ENCODE results near the gene UBE2M. TPM values are rescaled to one million over a fixed set of nuclear protein-coding genes. Genes with fewer than 3 reads are reported as not detected.

The UBE2M gene
- total RNA-seq, 1 experiment from 2014 or later, result 127 TPM

- no peak overlapping the region for H3K27ac ChIP-seq (ENCODE audit: insufficient read length, low read depth, low read length)
- no peak overlapping the region for H4K5ac ChIP-seq (ENCODE audit: insufficient read length, low read depth, low read length)
- no peak overlapping the region for H3K9ac ChIP-seq (ENCODE audit: extremely low read depth, insufficient read length, low read length)
- H3K27me3 Mint-ChIP-seq (ENCODE audit: low read depth), result no peaks in the 10 kb centered on the region; the same call in 1 of the 2 replicates
- H3K18ac ChIP-seq (ENCODE audit: insufficient read length, low read depth, low read length), result no peak overlapping the region
- no peak overlapping the region for H2BK12ac ChIP-seq (ENCODE audit: insufficient read length, low read depth, low read length)
- H2BK120ac ChIP-seq (ENCODE audit: low read depth, low read length, poor library complexity, severe bottlenecking), result no peak overlapping the region
- H3K14ac ChIP-seq (ENCODE audit: insufficient read depth, low read length), result no peak overlapping the region
- H3K4me1 ChIP-seq (ENCODE audit: insufficient read depth, low read length), result peaks cover 4% of the 10 kb centered on the region; the same call in 1 of the 2 replicates
- H3K36me3 Mint-ChIP-seq (ENCODE audit: insufficient read depth in 1 of 3, low read depth in 3 of 3), result peaks cover 59 to 87% (median 81%) of the 10 kb centered on the region in 3 experiments
- peaks cover 16% of the 10 kb centered on the region for H3K23me2 ChIP-seq (ENCODE audit: insufficient read length, low read depth, low read length, poor library complexity, severe bottlenecking)
- no CpG with 5 or more reads among the region's 20 CpGs for WGBS (ENCODE audit: extremely low coverage, insufficient read length, low lambda C conversion rate)
- H3K4me2 ChIP-seq (ENCODE audit: insufficient read depth, insufficient read length, low read length), result no peak overlapping the region
- H3K79me1 ChIP-seq (ENCODE audit: insufficient read depth, low read depth, low read length, poor library complexity, severe bottlenecking), result peaks cover 14% of the 10 kb centered on the region
- no peak overlapping the region for H3K4ac ChIP-seq (ENCODE audit: low read depth, low read length)
- no peak overlapping the region for H3K56ac ChIP-seq (ENCODE audit: insufficient read length, low read depth, low read length)
- TF ChIP-seq CTCF (conservative IDR thresholded peaks at IDR 0.05), result no peak
- no peaks in the 10 kb centered on the region for H3K9me3 ChIP-seq (ENCODE audit: control insufficient read depth, low read depth, low read length)
- no peaks in the 10 kb centered on the region; a peak in 1 of 5 replicates for H3K9me3 Mint-ChIP-seq
- no peak overlapping the region for H2BK5ac ChIP-seq (ENCODE audit: insufficient read length, low read length)
- H2AK5ac ChIP-seq (ENCODE audit: insufficient read length, low read length), result no peak overlapping the region
- no peak overlapping the region for H2AFZ ChIP-seq (ENCODE audit: low read length)
- DNase-seq, result no peak
- H3K4me1 Mint-ChIP-seq, result peaks cover 24 to 25% of the 10 kb centered on the region in 2 experiments
- H2BK20ac ChIP-seq (ENCODE audit: low read depth, low read length, poor library complexity, severe bottlenecking), result no peak overlapping the region
- no peak overlapping the region for H4K8ac ChIP-seq (replicated peaks; ENCODE audit: insufficient read length, low read depth, low read length)
- H3K23ac ChIP-seq (ENCODE audit: insufficient read length, low read depth, low read length), result no peak overlapping the region
- H2BK15ac ChIP-seq (ENCODE audit: low read depth, low read length), result no peak overlapping the region
- peaks cover 26% of the 10 kb centered on the region for H3K79me2 ChIP-seq (ENCODE audit: insufficient read depth, low read length)
- H3K27ac Mint-ChIP-seq, result no peak overlapping the region; a peak in 1 of 7 replicates
- no peaks in the 10 kb centered on the region for H3K27me3 ChIP-seq (ENCODE audit: insufficient read depth, low read length)
- H4K20me1 ChIP-seq (ENCODE audit: control insufficient read depth, insufficient read depth, insufficient read length), result peaks cover 7% of the 10 kb centered on the region
- H4K91ac ChIP-seq (ENCODE audit: insufficient read length, low read depth, low read length), result no peak overlapping the region
- H3T11ph ChIP-seq (ENCODE audit: low read length), result no peak overlapping the region
- H3K4me3 Mint-ChIP-seq, result peak overlapping the region in 1 of 2 experiments; percentile 25; a peak in 1 of 5 replicates
Observed at GRCh38 chr19:58548859-58549663, 9.3 kb downstream of the UBE2M start.

Data from H9 (cell line).